IMR-90 (cell line): ENCODE measurements around the gene PSMB2. TPM values are rescaled to one million over a fixed set of nuclear protein-coding genes. Genes with fewer than 3 reads are reported as not detected.

Experiments
- ATAC-seq: fragments of 200-7000 bp; cut with Tn5 transposase; 2 replicates; pipeline ENCODE4 v1.9.1; 2020; ENCODE audit warnings: low read depth, mild to moderate bottlenecking, moderate library complexity
- BruUV-seq: library from RNA; stranded (reverse); fragments of 400-500 nt; replicated peaks from 2 replicates; lab custom pipeline; 2021; lab: Mats Ljungman, UMichigan
- CTCF ChIA-PET: fragments of 300-600 bp; formaldehyde crosslinking; extraction: SDS; loops from one replicate; lab custom pipeline; 2021; ENCODE audit warnings: antibody characterized with exemption; lab: Yijun Ruan, JAX
- POLR2A ChIA-PET: fragments of 300-600 bp; sonication (Branson Sonifier 250); formaldehyde crosslinking; loops from one replicate; lab custom pipeline; 2022; ENCODE audit warnings: antibody characterized with exemption; ENCODE audit not compliant: unreplicated experiment; lab: Charles Lee
- DNase-seq: peaks from one replicate; pipeline ENCODE4 v3.0.0; 2013
- H2AFZ ChIP-seq: replicated peaks from 2 replicates; pipeline ENCODE3; 2013; ENCODE audit warnings: low read length, mild to moderate bottlenecking; ENCODE audit not compliant: poor library complexity
- H2AK5ac ChIP-seq: 2 replicates; pipeline ENCODE4 v1.6.1; 2013; ENCODE audit warnings: low read depth, low read length, inconsistent platforms
- H2AK9ac ChIP-seq: replicated peaks from 2 replicates; pipeline ENCODE3; 2013; ENCODE audit warnings: mild to moderate bottlenecking, low read depth, low read length, moderate library complexity; ENCODE audit not compliant: poor library complexity
- H2BK120ac ChIP-seq: 2 replicates; pipeline ENCODE4 v1.6.1; 2013; ENCODE audit warnings: low read depth, low read length, inconsistent platforms
- H2BK15ac ChIP-seq: 3 replicates; pipeline ENCODE4 v1.6.1; 2013; ENCODE audit warnings: low read depth, low read length, inconsistent platforms
- H2BK20ac ChIP-seq: 2 replicates; pipeline ENCODE4 v1.6.1; 2013; ENCODE audit warnings: low read depth, mild to moderate bottlenecking, inconsistent platforms, low read length, moderate library complexity
- H2BK5ac ChIP-seq: 2 replicates; pipeline ENCODE4 v1.6.1; 2013; ENCODE audit warnings: mild to moderate bottlenecking, low read depth, low read length, inconsistent platforms; ENCODE audit not compliant: poor library complexity, severe bottlenecking
- H3K14ac ChIP-seq: replicated peaks from 2 replicates; pipeline ENCODE4 v1.6.1; 2013; ENCODE audit warnings: low read depth, low read length, inconsistent platforms
- H3K18ac ChIP-seq: 2 replicates; pipeline ENCODE4 v1.6.1; 2013; ENCODE audit warnings: low read depth, low read length, control low read depth
- H3K23ac ChIP-seq: 2 replicates; pipeline ENCODE4 v1.6.1; 2013; ENCODE audit warnings: low read depth, low read length, inconsistent platforms
- H3K27ac ChIP-seq: 2 replicates; pipeline ENCODE4 v1.5.1; 2013; ENCODE audit warnings: mild to moderate bottlenecking, control low read depth, low read length; ENCODE audit not compliant: insufficient read depth
- H3K27me3 ChIP-seq: 2 replicates; pipeline ENCODE4 v1.6.1; 2013; ENCODE audit warnings: low read length; ENCODE audit not compliant: control insufficient read depth, insufficient read depth
- H3K36me3 ChIP-seq: 2 replicates; pipeline ENCODE4 v1.6.1; 2013; ENCODE audit warnings: low read length, mixed read lengths; ENCODE audit not compliant: control insufficient read depth, insufficient read depth
- H3K4ac ChIP-seq: 2 replicates; pipeline ENCODE4 v1.6.1; 2013; ENCODE audit warnings: low read depth, low read length, inconsistent platforms
- H3K4me1 ChIP-seq: 2 replicates; pipeline ENCODE4 v1.6.1; 2013; ENCODE audit warnings: low read length, mixed read lengths; ENCODE audit not compliant: control insufficient read depth, insufficient read depth
- H3K4me2 ChIP-seq: 2 replicates; pipeline ENCODE4 v1.6.1; 2013; ENCODE audit warnings: low read depth, mild to moderate bottlenecking, control low read depth, low read length, moderate library complexity
- H3K4me3 ChIP-seq: 2 replicates; pipeline ENCODE4 v1.5.1; 2013; ENCODE audit warnings: low read depth, mild to moderate bottlenecking, control low read depth, low read length, moderate library complexity; ENCODE audit not compliant: insufficient read depth
- H3K56ac ChIP-seq: 2 replicates; pipeline ENCODE4 v1.6.1; 2013; ENCODE audit warnings: low read length, inconsistent platforms; ENCODE audit not compliant: insufficient read depth; ENCODE audit errors: extremely low read depth
- H3K79me1 ChIP-seq, 2 experiments: 2 replicates each; pipeline ENCODE4 v1.6.1; 2013; ENCODE audit warnings: low read length in 2 of 2, inconsistent platforms in 1 of 2, low read depth in 1 of 2
- H3K9ac ChIP-seq: 2 replicates; pipeline ENCODE4 v1.6.1; 2013; ENCODE audit warnings: low read depth, low read length, control low read depth
- H3K9me1 ChIP-seq: 2 replicates; pipeline ENCODE4 v1.6.1; 2013; ENCODE audit warnings: low read length, inconsistent platforms; ENCODE audit not compliant: insufficient read depth
- H3K9me3 ChIP-seq: 2 replicates; pipeline ENCODE4 v1.6.1; 2013; ENCODE audit warnings: low read length; ENCODE audit not compliant: control insufficient read depth, insufficient read depth
- H4K20me1 ChIP-seq: 2 replicates; pipeline ENCODE4 v1.6.1; 2013; ENCODE audit warnings: low read length, inconsistent platforms; ENCODE audit not compliant: insufficient read depth
- H4K5ac ChIP-seq: 2 replicates; pipeline ENCODE4 v1.6.1; 2013; ENCODE audit warnings: mild to moderate bottlenecking, low read depth, low read length, control low read depth
- H4K8ac ChIP-seq, 2 experiments: 2 replicates each; pipeline ENCODE4 v1.6.1; 2013; ENCODE audit warnings: low read depth in 2 of 2, low read length in 2 of 2, control low read depth in 1 of 2, inconsistent platforms in 1 of 2
- H4K91ac ChIP-seq: 2 replicates; pipeline ENCODE4 v1.6.1; 2013; ENCODE audit warnings: low read depth, low read length, inconsistent platforms; ENCODE audit not compliant: insufficient read depth
- CEBPB ChIP-seq: IDR thresholded peaks from 2 replicates; pipeline ENCODE4 v1.6.1; 2012; ENCODE audit warnings: low read depth, low read length, improper control_type of control experiment
- FOS ChIP-seq: fragments of 150-350 bp; IDR thresholded peaks from 2 replicates; pipeline ENCODE4 v1.6.1; 2016; ENCODE audit warnings: low read depth, low read length
- MAFK ChIP-seq: IDR thresholded peaks from 2 replicates; pipeline ENCODE4 v1.6.1; 2012; ENCODE audit warnings: low read depth, low read length, improper control_type of control experiment
- WGBS, 2 experiments: methylation state at CpG; one replicate each; pipeline versions ENCODE4 v1.1.5 to v1.1.7; 2013; ENCODE audit warnings: missing lambda C conversion rate in 2 of 2; ENCODE audit not compliant: insufficient read length in 1 of 2; ENCODE audit errors: extremely low coverage in 2 of 2; 5-methylcytosine and 5-hydroxymethylcytosine counted together
- dilution Hi-C: fragments of 300-500 bp; cut with HindIII; formaldehyde crosslinking; loops from one replicate; pipeline ENCODE4 v1.14.3; 2018; ENCODE audit warnings: low sequenced_read_pairs; ENCODE audit not compliant: unreplicated experiment
- in situ Hi-C: fragments of 300-500 bp; cut with MboI; formaldehyde crosslinking; loops from 3 replicates; pipeline ENCODE4 v1.14.3; 2019; ENCODE audit warnings: low sequenced_read_pairs, inconsistent platforms, mixed read lengths
- intact Hi-C: fragments of 100-400 bp; cut with micrococcal nuclease; formaldehyde crosslinking; loops from 2 replicates; pipeline ENCODE4 v1.10.0; 2022
- polyA plus RNA-seq, 3 experiments: library from polyadenylated mRNA; depleted of rRNA; stranded (reverse); fragments of >200 nt; gene quantifications; 2 replicates each; pipeline ENCODE4 v1.2.3, GENCODE V29; 2012; ENCODE audit warnings: low replicate concordance in 1 of 3
- total RNA-seq: library from RNA; depleted of rRNA; stranded (reverse); fragments of >200 nt; gene quantifications from 2 replicates; pipeline ENCODE4 v1.2.3, GENCODE V29; 2012
- TF ChIP-seq, protein P1 (sequence below): conservative IDR thresholded peaks from 2 replicates; pipeline ENCODE4 v1.5.1; 2012; ENCODE audit warnings: mild to moderate bottlenecking, low read depth, low read length, improper control_type of control experiment

Gene PSMB2
- total and polyA plus RNA-seq, 2 of the 4 experiments (the other 2 are of a cell fraction): 23.8 to 86.2 TPM

DNA sequence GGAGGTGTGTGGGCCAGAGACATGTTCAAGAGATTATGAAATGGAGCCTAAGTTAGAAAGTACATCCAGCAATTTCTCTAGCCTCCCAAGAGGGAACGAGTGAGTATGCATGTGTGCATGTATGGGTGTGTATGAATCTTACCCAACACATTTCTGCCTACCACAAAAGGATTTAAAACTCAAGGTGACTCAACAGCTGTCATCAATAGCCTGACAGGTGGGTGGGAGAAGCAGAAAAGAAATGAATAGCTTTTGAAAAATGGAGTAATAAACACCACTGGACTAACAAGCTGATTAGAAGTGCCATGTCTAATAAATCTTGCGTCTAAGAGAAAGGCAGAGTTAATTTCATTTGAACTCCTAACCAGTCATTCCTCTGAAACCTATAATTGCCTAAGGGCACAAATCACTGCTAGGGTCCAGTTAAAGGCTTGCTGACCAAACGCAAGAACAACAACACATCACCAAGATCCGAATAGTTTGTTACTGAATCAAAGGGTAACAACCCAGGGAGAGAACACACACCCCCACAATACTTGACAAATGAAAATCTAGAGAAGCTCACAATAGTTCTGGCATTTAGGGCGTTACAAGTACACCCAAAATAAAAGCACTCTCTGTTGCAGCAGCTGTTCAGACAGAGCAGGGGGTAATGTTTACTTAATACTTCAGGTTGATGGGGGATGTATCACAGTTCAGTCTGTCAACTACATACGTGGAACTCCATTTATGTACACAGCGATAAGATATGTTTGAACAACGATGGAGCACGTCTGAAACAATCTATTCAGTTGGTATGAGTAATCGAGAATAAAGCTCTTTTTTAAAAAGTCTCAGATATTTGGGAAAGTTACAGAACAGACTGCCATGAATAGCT, 85.5 kb downstream of the PSMB2 start (continued):
- TF ChIP-seq MAFK: no peak; the same call in 1 of the 2 replicates
- peak; percentile 82 for TF ChIP-seq CEBPB
- peak; percentile 28; the same call in 1 of the 2 replicates for TF ChIP-seq FOS

DNA sequence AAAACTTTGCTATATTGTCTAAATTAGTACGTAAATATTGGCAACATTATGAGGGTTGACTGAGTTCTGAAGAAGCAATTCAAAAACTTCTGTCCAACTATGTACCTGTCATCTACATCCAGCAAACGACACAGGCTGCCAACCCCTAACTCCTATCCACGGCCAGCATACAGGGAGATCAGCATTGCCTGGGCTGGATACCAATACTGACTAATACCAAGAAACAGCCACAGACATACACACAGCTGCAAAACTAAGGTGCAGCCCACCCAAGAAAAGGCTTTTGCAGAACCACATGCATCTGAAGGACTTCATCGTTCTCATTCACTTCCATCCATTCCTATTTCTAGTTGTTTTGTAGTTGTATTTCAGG, 86.1 kb downstream of the PSMB2 start:
- H2BK20ac ChIP-seq: no peak overlapping the region
- H2AFZ ChIP-seq: no peak overlapping the region
- no peak overlapping the region for H2BK120ac ChIP-seq
- no peak overlapping the region for H4K8ac ChIP-seq
- no peak overlapping the region for H2AK5ac ChIP-seq
- H3K56ac ChIP-seq: no peak overlapping the region
- H3K23ac ChIP-seq: no peak overlapping the region
- H2BK15ac ChIP-seq: no peak overlapping the region
- H3K9ac ChIP-seq: no peak overlapping the region
- no peak overlapping the region for H3K4me3 ChIP-seq
- peak overlapping the region; percentile 92 for H3K4me2 ChIP-seq
- no peak overlapping the region for H4K91ac ChIP-seq
- dilution Hi-C loops: no loop called here
- no peak overlapping the region for H2AK9ac ChIP-seq
- H3K36me3 ChIP-seq: peaks cover 5% of the 10 kb centered on the region
- no peaks in the 10 kb centered on the region for H3K9me3 ChIP-seq
- in situ Hi-C loops: no loop called here
- peaks cover 9 to 64% of the 10 kb centered on the region in 2 experiments for H3K79me1 ChIP-seq
- ATAC-seq: no peak
- BruUV-seq: no TSS peak
- peaks cover 22% of the 10 kb centered on the region for H4K20me1 ChIP-seq
- H3K14ac ChIP-seq: no peak overlapping the region
- TF ChIP-seq, protein P1, sequence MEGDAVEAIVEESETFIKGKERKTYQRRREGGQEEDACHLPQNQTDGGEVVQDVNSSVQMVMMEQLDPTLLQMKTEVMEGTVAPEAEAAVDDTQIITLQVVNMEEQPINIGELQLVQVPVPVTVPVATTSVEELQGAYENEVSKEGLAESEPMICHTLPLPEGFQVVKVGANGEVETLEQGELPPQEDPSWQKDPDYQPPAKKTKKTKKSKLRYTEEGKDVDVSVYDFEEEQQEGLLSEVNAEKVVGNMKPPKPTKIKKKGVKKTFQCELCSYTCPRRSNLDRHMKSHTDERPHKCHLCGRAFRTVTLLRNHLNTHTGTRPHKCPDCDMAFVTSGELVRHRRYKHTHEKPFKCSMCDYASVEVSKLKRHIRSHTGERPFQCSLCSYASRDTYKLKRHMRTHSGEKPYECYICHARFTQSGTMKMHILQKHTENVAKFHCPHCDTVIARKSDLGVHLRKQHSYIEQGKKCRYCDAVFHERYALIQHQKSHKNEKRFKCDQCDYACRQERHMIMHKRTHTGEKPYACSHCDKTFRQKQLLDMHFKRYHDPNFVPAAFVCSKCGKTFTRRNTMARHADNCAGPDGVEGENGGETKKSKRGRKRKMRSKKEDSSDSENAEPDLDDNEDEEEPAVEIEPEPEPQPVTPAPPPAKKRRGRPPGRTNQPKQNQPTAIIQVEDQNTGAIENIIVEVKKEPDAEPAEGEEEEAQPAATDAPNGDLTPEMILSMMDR: no peak
- no peak overlapping the region for H4K5ac ChIP-seq
- DNase-seq: peak; percentile 58
- no peak overlapping the region for H3K4ac ChIP-seq
- H3K4me1 ChIP-seq: peaks cover 10% of the 10 kb centered on the region
- WGBS, 2 experiments: 17% methylated on average over 2 of the region's 4 CpGs; no CpG with 5 or more reads in 1 of the 2 experiments
- no peaks in the 10 kb centered on the region for H3K27me3 ChIP-seq
- POLR2A ChIA-PET: no interaction called here
- intact Hi-C loops: no loop called here
- H2BK5ac ChIP-seq: no peak overlapping the region
- H3K9me1 ChIP-seq: peaks cover 6% of the 10 kb centered on the region
- CTCF ChIA-PET: interaction anchor here (1.5 kb wide), 2 partner anchors 10 to 14 kb away, joined by 3 to 4 read pairs; no protein-coding TSS in a partner anchor
- H3K27ac ChIP-seq: no peak overlapping the region
- H3K18ac ChIP-seq: no peak overlapping the region
